ENCODE measurements around the gene RPS21. TPM values are rescaled to one million over a fixed set of nuclear protein-coding genes. Genes with fewer than 3 reads are reported as not detected.

Gene RPS21
- total RNA-seq, 1 experiment from 2014 or later: 2,488 TPM

- DNase-seq (ENCODE audit: low read depth, low spot score): no peak
- ChIA-PET CTCF (no interaction called here), RAD21 (ENCODE audit: low non-redundant PET in 1 of 2, low total read pairs in 2 of 2, uncharacterized antibody in 2 of 2, unreplicated experiment in 2 of 2) (no interaction called here), POLR2A (no interaction called here)
- no peaks in the 10 kb centered on the region for H3K9me2 ChIP-seq (ENCODE audit: insufficient read depth)
- H3K9ac ChIP-seq (ENCODE audit: low read length): no peak overlapping the region
- no peaks in the 10 kb centered on the region for H3K36me3 ChIP-seq (ENCODE audit: control insufficient read depth in 1 of 2, insufficient read depth in 2 of 2, low read length in 2 of 2)
- H3K27ac ChIP-seq (ENCODE audit: low read depth, low read length): no peak overlapping the region
- no peaks in the 10 kb centered on the region for H3K79me2 ChIP-seq (ENCODE audit: insufficient read depth, low read length)
- BruUV-seq (replicated peaks): no TSS peak
- TF ChIP-seq SRF (IDR thresholded peaks at IDR 0.05; ENCODE audit: low read depth) (no peak), EZH2 (IDR thresholded peaks at IDR 0.05) (no peak), FOSL1 (IDR thresholded peaks at IDR 0.05; ENCODE audit: low read depth) (no peak)
- TF ChIP-seq, protein P1, sequence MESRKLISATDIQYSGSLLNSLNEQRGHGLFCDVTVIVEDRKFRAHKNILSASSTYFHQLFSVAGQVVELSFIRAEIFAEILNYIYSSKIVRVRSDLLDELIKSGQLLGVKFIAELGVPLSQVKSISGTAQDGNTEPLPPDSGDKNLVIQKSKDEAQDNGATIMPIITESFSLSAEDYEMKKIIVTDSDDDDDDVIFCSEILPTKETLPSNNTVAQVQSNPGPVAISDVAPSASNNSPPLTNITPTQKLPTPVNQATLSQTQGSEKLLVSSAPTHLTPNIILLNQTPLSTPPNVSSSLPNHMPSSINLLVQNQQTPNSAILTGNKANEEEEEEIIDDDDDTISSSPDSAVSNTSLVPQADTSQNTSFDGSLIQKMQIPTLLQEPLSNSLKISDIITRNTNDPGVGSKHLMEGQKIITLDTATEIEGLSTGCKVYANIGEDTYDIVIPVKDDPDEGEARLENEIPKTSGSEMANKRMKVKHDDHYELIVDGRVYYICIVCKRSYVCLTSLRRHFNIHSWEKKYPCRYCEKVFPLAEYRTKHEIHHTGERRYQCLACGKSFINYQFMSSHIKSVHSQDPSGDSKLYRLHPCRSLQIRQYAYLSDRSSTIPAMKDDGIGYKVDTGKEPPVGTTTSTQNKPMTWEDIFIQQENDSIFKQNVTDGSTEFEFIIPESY (IDR thresholded peaks at IDR 0.05; ENCODE audit: extremely low read depth, insufficient replicate concordance, low read length): no peak
- no peak overlapping the region for H3K4me3 ChIP-seq (replicated peaks in 1 of 2; ENCODE audit: low read depth in 1 of 2, low read length in 2 of 2)
- ATAC-seq: no peak
- no peaks in the 10 kb centered on the region for H3K9me3 ChIP-seq (ENCODE audit: control insufficient read depth in 1 of 2, insufficient read depth in 1 of 2, low read depth in 1 of 2, low read length in 2 of 2)
- H3K4me1 ChIP-seq (ENCODE audit: control insufficient read depth in 1 of 2, insufficient read depth in 2 of 2, low read length in 2 of 2): peaks cover 15 to 17% of the 10 kb centered on the region in 2 experiments
- intact Hi-C loops (cut with micrococcal nuclease): no loop called here
- H3K4me2 ChIP-seq (ENCODE audit: low read length): no peak overlapping the region
- no peaks in the 10 kb centered on the region for H3K27me3 ChIP-seq (ENCODE audit: insufficient read depth, low read length)
- H2AFZ ChIP-seq (ENCODE audit: low read depth, low read length, poor library complexity, severe bottlenecking): no peak overlapping the region
- no peaks in the 10 kb centered on the region for H4K20me1 ChIP-seq (ENCODE audit: insufficient read depth)
Observed at GRCh38 chr20:62413025-62413570, 26.2 kb downstream of the RPS21 start.

DNA sequence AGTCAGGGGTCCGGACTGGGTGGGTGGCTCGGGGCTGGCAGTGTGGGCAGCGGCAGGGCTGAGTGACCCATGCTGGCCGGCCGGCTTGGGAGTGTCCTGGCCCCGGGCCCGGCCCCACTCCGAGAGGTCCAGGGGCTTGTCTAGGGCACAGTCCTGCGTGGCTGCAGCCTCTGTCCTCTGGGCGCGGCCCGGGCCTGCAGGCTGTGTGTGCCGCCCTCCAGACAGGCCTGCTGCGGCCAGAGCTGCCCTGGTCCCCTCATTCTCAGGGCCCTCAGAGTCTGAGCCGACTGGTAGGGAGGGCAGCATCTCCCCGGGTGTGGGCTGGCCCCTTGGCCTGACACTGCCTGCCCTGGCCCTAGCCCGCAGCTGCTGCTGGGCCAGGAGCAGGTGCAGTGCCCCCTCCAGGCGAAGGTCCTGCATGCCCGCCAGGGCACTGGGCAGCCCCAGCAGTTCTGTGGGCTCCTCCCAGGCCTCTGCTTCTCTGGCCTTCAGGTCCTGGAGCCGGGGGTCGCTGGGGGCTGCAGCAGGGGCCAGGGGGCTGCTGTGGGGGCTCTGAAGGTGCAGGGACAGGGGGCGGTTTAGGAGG, 27.1 kb downstream of the RPS21 start:
- Histone ChIP-seq H3K4me1 (ENCODE audit: control insufficient read depth in 1 of 2, insufficient read depth in 2 of 2, low read length in 2 of 2) (peaks cover 15% of the 10 kb centered on the region in 2 experiments), H2AFZ (ENCODE audit: low read depth, low read length, poor library complexity, severe bottlenecking) (no peak overlapping the region), H3K9me3 (ENCODE audit: control insufficient read depth in 1 of 2, insufficient read depth in 1 of 2, low read depth in 1 of 2, low read length in 2 of 2) (no peaks in the 10 kb centered on the region), H3K9ac (ENCODE audit: low read length) (no peak overlapping the region), H3K36me3 (ENCODE audit: control insufficient read depth in 1 of 2, insufficient read depth in 2 of 2, low read length in 2 of 2) (no peaks in the 10 kb centered on the region), H3K4me2 (ENCODE audit: low read length) (no peak overlapping the region), H3K4me3 (replicated peaks in 1 of 2; ENCODE audit: low read depth in 1 of 2, low read length in 2 of 2) (no peak overlapping the region), H3K9me2 (ENCODE audit: insufficient read depth) (no peaks in the 10 kb centered on the region), H3K27me3 (ENCODE audit: insufficient read depth, low read length) (no peaks in the 10 kb centered on the region), H3K79me2 (ENCODE audit: insufficient read depth, low read length) (no peaks in the 10 kb centered on the region), H4K20me1 (ENCODE audit: insufficient read depth) (no peaks in the 10 kb centered on the region), H3K27ac (ENCODE audit: low read depth, low read length) (no peak overlapping the region)
- ChIA-PET POLR2A (no interaction called here), RAD21 (ENCODE audit: low non-redundant PET in 1 of 2, low total read pairs in 2 of 2, uncharacterized antibody in 2 of 2, unreplicated experiment in 2 of 2) (no interaction called here), CTCF (no interaction called here)
- intact Hi-C loops (cut with micrococcal nuclease): no loop called here
- no TSS peak for BruUV-seq (replicated peaks)
- no peak for TF ChIP-seq TCF7L2 (IDR thresholded peaks at IDR 0.05; ENCODE audit: borderline replicate concordance, extremely low read depth, insufficient read depth, insufficient read length)
- TF ChIP-seq CTCF (IDR thresholded peaks at IDR 0.05 in 2 of 3, conservative IDR thresholded peaks at IDR 0.05 in 1 of 3; ENCODE audit: borderline replicate concordance in 1 of 3, insufficient read depth in 1 of 3, low read depth in 2 of 3, low read length in 2 of 3): peak in 2 of 3 experiments; percentile 42 to 54; a peak in 4 of 6 replicates
- no peak for DNase-seq (ENCODE audit: low read depth, low spot score)
- ATAC-seq: peak; percentile 57

Data from HCT116 (cell line).